ENCODE measurements around the gene ENTPD8. TPM values are rescaled to one million over a fixed set of nuclear protein-coding genes. Genes with fewer than 3 reads are reported as not detected.

The ENTPD8 gene
- total and polyA plus RNA-seq, 2 of the 13 experiments (the other 11 are each of a cell fraction or from before 2014, with no cell fraction given): 0.26 to 0.44 TPM

- no peak for TF ChIP-seq ZKSCAN5 (CRISPR knock-in tag; IDR thresholded peaks at IDR 0.05)
- no peak for TF ChIP-seq ZSCAN30 (CRISPR knock-in tag; IDR thresholded peaks at IDR 0.05)
- no peak for TF ChIP-seq SRSF9 (IDR thresholded peaks at IDR 0.05; ENCODE audit: borderline replicate concordance, insufficient read depth, low read depth, low read length, poor library complexity, severe bottlenecking)
- 0 out of 2 replicates have a peak, but pooled peaks have one; percentile 36 for TF ChIP-seq FOXC1 (CRISPR knock-in tag; IDR thresholded peaks at IDR 0.05; ENCODE audit: borderline replicate concordance)
- no peak for TF ChIP-seq MIER2 (CRISPR knock-in tag; IDR thresholded peaks at IDR 0.05)
- peak; percentile 24; the same call in 1 of the 2 replicates for TF ChIP-seq TBX2 (CRISPR knock-in tag; IDR thresholded peaks at IDR 0.05; ENCODE audit: borderline replicate concordance)
- TF ChIP-seq CREBL2 (CRISPR knock-in tag; IDR thresholded peaks at IDR 0.05; ENCODE audit: borderline replicate concordance): no peak
- TF ChIP-seq ZNF788 (CRISPR knock-in tag; IDR thresholded peaks at IDR 0.05; ENCODE audit: borderline replicate concordance): no peak
- TF ChIP-seq FOXP4 (CRISPR knock-in tag; IDR thresholded peaks at IDR 0.05): no peak
- no peak for TF ChIP-seq ZNF124 (CRISPR knock-in tag; IDR thresholded peaks at IDR 0.05)
- no peak for TF ChIP-seq THRA (CRISPR knock-in tag; IDR thresholded peaks at IDR 0.05; ENCODE audit: borderline replicate concordance)
- TF ChIP-seq ZNF580 (CRISPR knock-in tag; IDR thresholded peaks at IDR 0.05; ENCODE audit: borderline replicate concordance, low read depth): no peak
- no peak for TF ChIP-seq SMAD3 (CRISPR knock-in tag; IDR thresholded peaks at IDR 0.05)
- TF ChIP-seq ZNF570 (CRISPR knock-in tag; IDR thresholded peaks at IDR 0.05; ENCODE audit: borderline replicate concordance): no peak
- no peak for TF ChIP-seq MAFF (IDR thresholded peaks at IDR 0.05; ENCODE audit: low read depth, low read length)
- TF ChIP-seq BCL3 (CRISPR knock-in tag; IDR thresholded peaks at IDR 0.05): no peak
- no peak for TF ChIP-seq JDP2 (CRISPR knock-in tag; IDR thresholded peaks at IDR 0.05; ENCODE audit: borderline replicate concordance)
- no peak for TF ChIP-seq ZNF883 (CRISPR knock-in tag; IDR thresholded peaks at IDR 0.05; ENCODE audit: not compliant biosample characterization)
- TF ChIP-seq ZBTB34 (CRISPR knock-in tag; IDR thresholded peaks at IDR 0.05): no peak
- TF ChIP-seq ZNF737 (CRISPR knock-in tag; IDR thresholded peaks at IDR 0.05; ENCODE audit: borderline replicate concordance): no peak
- no peak for TF ChIP-seq ZNF7 (CRISPR knock-in tag; IDR thresholded peaks at IDR 0.05)
- no peak for TF ChIP-seq SOX5 (CRISPR knock-in tag; IDR thresholded peaks at IDR 0.05; ENCODE audit: borderline replicate concordance)
- no peak for TF ChIP-seq ZNF552 (CRISPR knock-in tag; IDR thresholded peaks at IDR 0.05; ENCODE audit: borderline replicate concordance)
- TF ChIP-seq HOXA5 (CRISPR knock-in tag; IDR thresholded peaks at IDR 0.05): peak; percentile 57; the same call in 1 of the 2 replicates
Measured at GRCh38 chr9:137406876-137407589, 34.1 kb downstream of the ENTPD8 start (continued).
